Stimulated activated CD8-positive, alpha-beta memory T cell treated with anti-CD3 and anti-CD28 coated beads, Interleukin-12 subunit alpha, Interleukin-12 subunit beta, amount 100 ng/mL, for 4 hours (primary cell): ENCODE data around the gene UBIAD1.
A peak's percentile ranks its signal among the peaks of the same experiment; 100 is the strongest.

Experiments
- DNase-seq: peaks from one replicate; pipeline ENCODE4 v3.0.0-alpha.2; 2020; ENCODE audit warnings: low read depth

UBIAD1 gene

GRCh38 chr1:11311816-11312755 is 39.1 kb downstream of the UBIAD1 start:
- DNase-seq: no peak

- no peak for DNase-seq
Observed at GRCh38 chr1:11314959-11315358, 42.0 kb downstream of the UBIAD1 start.

GRCh38 chr1:11316701-11317100 is 43.7 kb downstream of the UBIAD1 start:
- DNase-seq: no peak

GRCh38 chr1:11318982-11319381 is 46.0 kb downstream of the UBIAD1 start:
- no peak for DNase-seq

- no peak for DNase-seq
Observed at GRCh38 chr1:11320153-11320936, 47.3 kb downstream of the UBIAD1 start.

GRCh38 chr1:11321656-11322491 is 48.9 kb downstream of the UBIAD1 start:
- DNase-seq: no peak

- no peak for DNase-seq
Observed at GRCh38 chr1:11324567-11325165, 51.7 kb downstream of the UBIAD1 start.

GRCh38 chr1:11326070-11326469 is 53.1 kb downstream of the UBIAD1 start:
- DNase-seq: no peak

- DNase-seq: no peak
Observed at GRCh38 chr1:11328444-11328843, 55.4 kb downstream of the UBIAD1 start.

GRCh38 chr1:11330411-11330810 is 57.4 kb downstream of the UBIAD1 start:
- no peak for DNase-seq

- DNase-seq: no peak
Observed at GRCh38 chr1:11331036-11331944, 58.3 kb downstream of the UBIAD1 start.

- DNase-seq: no peak
Observed at GRCh38 chr1:11331945-11332546, 59.0 kb downstream of the UBIAD1 start.

- no peak for DNase-seq
Observed at GRCh38 chr1:11333631-11334030, 60.6 kb downstream of the UBIAD1 start.

GRCh38 chr1:11334261-11334804 is 61.3 kb downstream of the UBIAD1 start:
- DNase-seq: no peak

GRCh38 chr1:11334821-11335220 is 61.8 kb downstream of the UBIAD1 start:
- DNase-seq: no peak

GRCh38 chr1:11335417-11336056 is 62.5 kb downstream of the UBIAD1 start:
- no peak for DNase-seq

- DNase-seq: peak; percentile 48
Observed at GRCh38 chr1:11337580-11338073, 64.6 kb downstream of the UBIAD1 start.
